K562 (cell line): ENCODE results near the gene SOX6. TPM values are rescaled to one million over a fixed set of nuclear protein-coding genes. Genes with fewer than 3 reads are reported as not detected.

ENCODE experiments used
- ATAC-seq: fragments of 200-7000 bp; cut with Tn5 transposase; 3 replicates; pipeline ENCODE4 v1.9.1; 2020; ENCODE audit warnings: moderate library complexity
- BruUV-seq: library from RNA; stranded (reverse); fragments of 400-500 nt; replicated peaks from 2 replicates; lab custom pipeline; 2021; lab: Mats Ljungman, UMichigan
- CTCF ChIA-PET: fragments of 300-600 bp; formaldehyde crosslinking; extraction: SDS; loops from one replicate; lab custom pipeline; 2021; ENCODE audit warnings: low intra/inter-chr PET ratio; lab: Yijun Ruan, JAX
- POLR2A ChIA-PET: fragments of 300-600, 350-650 bp; sonication (Branson Sonifier 250); formaldehyde crosslinking; extraction: SDS; loops from one replicate; lab custom pipeline; 2021; ENCODE audit warnings: antibody characterized with exemption, inconsistent platforms; lab: Yijun Ruan, JAX
- DNase-seq, 4 experiments: peaks; one replicate each; pipeline versions ENCODE4 v3.0.0 to v3.0.0-alpha.2; 2011 to 2018; ENCODE audit warnings: low spot score in 3 of 4, mixed read lengths in 3 of 4; ENCODE audit errors: extremely low read depth in 1 of 4
- FAIRE-seq: peaks from 2 replicates; lab custom pipeline; 2011; peaks lifted over from hg19 to GRCh38; lab: Jason Lieb, UNC
- H2AFZ ChIP-seq: 2 replicates; pipeline ENCODE4 v1.6.0; 2011; ENCODE audit warnings: low read depth, low read length, control low read depth, inconsistent platforms
- H3K27ac ChIP-seq: fragments of 200-600 bp; 3 replicates; pipeline ENCODE4 v1.8.0; 2011; ENCODE audit warnings: low read depth, mild to moderate bottlenecking, control low read depth, inconsistent platforms, low read length, moderate library complexity, mixed read lengths; ENCODE audit errors: extremely low read depth
- H3K27me3 ChIP-seq, 2 experiments: fragments of 300-600 bp in 1 of 2; 2 replicates in 1 of 2; 3 replicates in 1 of 2; pipeline versions ENCODE4 v1.6.0 to v1.8.0; 2011; ENCODE audit warnings: inconsistent platforms in 2 of 2, low read length in 2 of 2, mild to moderate bottlenecking in 1 of 2, mixed read lengths in 1 of 2, moderate library complexity in 1 of 2; ENCODE audit not compliant: control insufficient read depth in 2 of 2, insufficient read depth in 2 of 2
- H3K36me3 ChIP-seq: fragments of 300-600 bp; 3 replicates; pipeline ENCODE4 v1.8.0; 2011; ENCODE audit warnings: mild to moderate bottlenecking, low read length, inconsistent platforms; ENCODE audit not compliant: control insufficient read depth, insufficient read depth
- H3K4me1 ChIP-seq, 2 experiments: fragments of 200-600 bp in 1 of 2; replicated peaks in 1 of 2; 2 replicates in 1 of 2; 3 replicates in 1 of 2; pipeline versions ENCODE4 v1.5.1 to v1.8.0; 2011; ENCODE audit warnings: inconsistent platforms in 2 of 2, low read length in 2 of 2, mild to moderate bottlenecking in 1 of 2, mixed read lengths in 1 of 2, moderate library complexity in 1 of 2; ENCODE audit not compliant: control insufficient read depth in 2 of 2, insufficient read depth in 2 of 2
- H3K4me2 ChIP-seq: 2 replicates; pipeline ENCODE4 v1.6.1; 2011; ENCODE audit warnings: low read length, control low read depth, inconsistent platforms, mixed read lengths; ENCODE audit not compliant: insufficient read depth
- H3K4me3 ChIP-seq: fragments of 200-600 bp; sonication (generic), shearing (Covaris generic); 2 replicates; pipeline ENCODE4 v1.5.1; 2016; ENCODE audit warnings: control low read depth, inconsistent platforms
- H3K79me2 ChIP-seq: fragments of 200-600 bp; 3 replicates; pipeline ENCODE4 v1.8.0; 2011; ENCODE audit warnings: low read length, inconsistent platforms; ENCODE audit not compliant: control insufficient read depth, insufficient read depth
- H3K9ac ChIP-seq, 2 experiments: 2 replicates each; pipeline versions ENCODE4 v1.6.0 to v1.6.1; 2011; ENCODE audit warnings: low read depth in 2 of 2, low read length in 2 of 2, control low read depth in 1 of 2, inconsistent platforms in 1 of 2, mild to moderate bottlenecking in 1 of 2, mixed read lengths in 1 of 2; ENCODE audit not compliant: insufficient read depth in 1 of 2
- H3K9me1 ChIP-seq: one replicate; pipeline ENCODE4 v1.6.0; 2011; ENCODE audit warnings: inconsistent platforms, mild to moderate bottlenecking, low read length, moderate library complexity; ENCODE audit not compliant: control insufficient read depth, insufficient read depth
- H3K9me3 ChIP-seq: replicated peaks from 2 replicates; pipeline ENCODE4 v1.5.1; 2011; ENCODE audit warnings: low read depth, low read length, inconsistent platforms; ENCODE audit not compliant: control insufficient read depth, insufficient read depth
- H4K20me1 ChIP-seq: replicated peaks from 2 replicates; pipeline ENCODE4 v1.6.1; 2011; ENCODE audit warnings: low read length, inconsistent platforms, mixed read lengths; ENCODE audit not compliant: control insufficient read depth, insufficient read depth
- E2F3 ChIP-seq: fragments of 250-450 bp; sonication (Bioruptor Pico); IDR thresholded peaks from 2 replicates; pipeline ENCODE4 v1.4.0; 2020; ENCODE audit warnings: mild to moderate bottlenecking
- FOXM1 ChIP-seq, 2 experiments: fragments of 450-650 bp in 1 of 2; sonication (generic) in 1 of 2; formaldehyde crosslinking in 1 of 2; IDR thresholded peaks; 2 replicates each; pipeline versions ENCODE4 v1.6.1 to v1.9.0; 2017 to 2022; ENCODE audit warnings: low read depth in 2 of 2, mild to moderate bottlenecking in 2 of 2, missing genetic modification reagents in 1 of 2, moderate library complexity in 1 of 2
- MAZ ChIP-seq, 2 experiments: fragments of 450-650 bp in 1 of 2; sonication (generic) in 1 of 2; formaldehyde crosslinking; IDR thresholded peaks in 1 of 2; conservative IDR thresholded peaks in 1 of 2; 2 replicates each; pipeline versions ENCODE4 v1.4.0 to v1.5.0; 2020; ENCODE audit warnings: mild to moderate bottlenecking in 1 of 2, missing genetic modification reagents in 1 of 2
- MEF2D ChIP-seq: conservative IDR thresholded peaks from 2 replicates; pipeline ENCODE4 v1.6.1; 2016; ENCODE audit warnings: low read depth, missing genetic modification characterization, missing compliant biosample characterization
- NR3C1 ChIP-seq: sonication (generic); formaldehyde crosslinking; IDR thresholded peaks from 2 replicates; pipeline ENCODE4 v1.8.1; 2022; ENCODE audit warnings: missing genetic modification reagents
- RAD51 ChIP-seq: fragments of 450-650 bp; IDR thresholded peaks from 2 replicates; pipeline ENCODE4 v1.7.1; 2016; ENCODE audit warnings: low read depth, mild to moderate bottlenecking, borderline replicate concordance
- RBM34 ChIP-seq: fragments of 200-400 bp; formaldehyde crosslinking; IDR thresholded peaks from 2 replicates; pipeline ENCODE4 v1.6.1; 2018; ENCODE audit warnings: low read length, borderline replicate concordance; ENCODE audit not compliant: insufficient read depth
- TCFL5 ChIP-seq: fragments of 250-450 bp; sonication (Bioruptor Pico); conservative IDR thresholded peaks from 2 replicates; pipeline ENCODE4 v1.6.1; 2021; ENCODE audit warnings: mild to moderate bottlenecking, moderate library complexity, matching md5 sums
- TEAD2 ChIP-seq: fragments of 450-650 bp; IDR thresholded peaks from 2 replicates; pipeline ENCODE4 v1.6.1; 2016; ENCODE audit warnings: missing genetic modification characterization, control low read depth, missing compliant biosample characterization
- ZNF695 ChIP-seq: fragments of 450-650 bp; formaldehyde crosslinking; IDR thresholded peaks from 2 replicates; pipeline ENCODE4 v1.4.0; 2020; ENCODE audit warnings: mild to moderate bottlenecking, moderate library complexity
- WGBS: fragments of 100-300 bp; shearing (Covaris generic); methylation state at CpG from one replicate; pipeline ENCODE4 v1.1.6; 2016; ENCODE audit warnings: low coverage, mixed read lengths; ENCODE audit not compliant: insufficient coverage; ENCODE audit errors: missing lambda C conversion rate; 5-methylcytosine and 5-hydroxymethylcytosine counted together
- in situ Hi-C: fragments of 300-500 bp; cut with MboI; formaldehyde crosslinking; loops from 4 replicates; pipeline ENCODE4 v1.15.0; 2018; ENCODE audit warnings: inconsistent platforms, mixed read lengths
- intact Hi-C: fragments of 100-400 bp; cut with micrococcal nuclease; formaldehyde crosslinking; loops from 2 replicates; pipeline ENCODE4 v1.14.2; 2022
- polyA plus RNA-seq, 8 experiments: library from polyadenylated mRNA; depleted of rRNA in 4 of 8; stranded (reverse) in 5 of 8; unstranded in 3 of 8; fragments of >200 nt; fragmentation: Nextera tagmentation in 2 of 8; fragmentation: Illumina TruSeq in 1 of 8; extraction: Ambion mirVana in 2 of 8; extraction: Trizol in 1 of 8; gene quantifications; 2 replicates each; pipeline versions ENCODE4 v1.2.1 to v1.2.3, GENCODE V29; 2011 to 2014; ENCODE audit warnings: inconsistent platforms in 1 of 8, missing spikeins in 1 of 8
- total RNA-seq, 7 experiments: library from RNA; depleted of rRNA in 6 of 7; stranded (reverse); fragments of >200 nt in 6 of 7; fragmentation: Illumina TruSeq in 2 of 7; extraction: Trizol in 2 of 7; gene quantifications; 2 replicates each; pipeline versions ENCODE4 v1.2.1 to v1.2.3, GENCODE V29; 2011 to 2021; ENCODE audit warnings: low replicate concordance in 1 of 7
- TF ChIP-seq, protein P1 (sequence below): fragments of 250-450 bp; sonication (Bioruptor Pico); IDR thresholded peaks from 2 replicates; pipeline ENCODE4 v1.5.0; 2020; ENCODE audit warnings: mild to moderate bottlenecking, borderline replicate concordance
- TF ChIP-seq, protein P2 (sequence below): IDR thresholded peaks from 2 replicates; pipeline ENCODE4 v1.6.1; 2011; ENCODE audit warnings: borderline replicate concordance, low read depth, mild to moderate bottlenecking, moderate library complexity, low read length; ENCODE audit not compliant: insufficient read depth, poor library complexity, severe bottlenecking
- TF ChIP-seq, protein P3 (sequence below): sonication (generic); formaldehyde crosslinking; IDR thresholded peaks from 2 replicates; pipeline ENCODE4 v1.8.1; 2023; ENCODE audit warnings: mild to moderate bottlenecking, missing genetic modification reagents
- TF ChIP-seq, protein P4 (sequence below): sonication (generic); formaldehyde crosslinking; IDR thresholded peaks from 2 replicates; pipeline ENCODE4 v1.8.0; 2022; ENCODE audit warnings: mild to moderate bottlenecking, low read depth, missing genetic modification reagents

The SOX6 gene
- total and polyA plus RNA-seq, 9 of the 15 experiments (the other 6 are each of a cell fraction or from before 2014, with no cell fraction given), result 0.89 to 8.7 (median 5.7) TPM

GRCh38 chr11:15989685-15990084, 366.7 kb downstream of the SOX6 start:
- ChIA-PET POLR2A (no interaction called here), CTCF (no interaction called here)
- BruUV-seq, result no TSS peak
- DNase-seq (no peak), ATAC-seq (no peak), FAIRE-seq (no peak)
- Histone ChIP-seq H2AFZ (no peak overlapping the region), H3K4me1 (no peaks in the 10 kb centered on the region), H3K79me2 (no peaks in the 10 kb centered on the region), H4K20me1 (no peaks in the 10 kb centered on the region), H3K4me2 (no peak overlapping the region), H3K9me3 (no peaks in the 10 kb centered on the region), H3K27me3 (no peaks in the 10 kb centered on the region), H3K27ac (no peak overlapping the region), H3K4me3 (no peak overlapping the region), H3K9ac (no peak overlapping the region), H3K36me3 (no peaks in the 10 kb centered on the region), H3K9me1 (no peaks in the 10 kb centered on the region)
- intact Hi-C loops, result loop anchor here (5.0 kb wide), 1 partner anchor 47 kb away; no protein-coding TSS in a partner anchor
- in situ Hi-C loops, result no loop called here
- WGBS, result 38% methylated on average over 1 of the region's 1 CpG
- TF ChIP-seq NR3C1 (CRISPR knock-in tag), result no peak
- no peak for TF ChIP-seq RAD51
- TF ChIP-seq, protein P1, sequence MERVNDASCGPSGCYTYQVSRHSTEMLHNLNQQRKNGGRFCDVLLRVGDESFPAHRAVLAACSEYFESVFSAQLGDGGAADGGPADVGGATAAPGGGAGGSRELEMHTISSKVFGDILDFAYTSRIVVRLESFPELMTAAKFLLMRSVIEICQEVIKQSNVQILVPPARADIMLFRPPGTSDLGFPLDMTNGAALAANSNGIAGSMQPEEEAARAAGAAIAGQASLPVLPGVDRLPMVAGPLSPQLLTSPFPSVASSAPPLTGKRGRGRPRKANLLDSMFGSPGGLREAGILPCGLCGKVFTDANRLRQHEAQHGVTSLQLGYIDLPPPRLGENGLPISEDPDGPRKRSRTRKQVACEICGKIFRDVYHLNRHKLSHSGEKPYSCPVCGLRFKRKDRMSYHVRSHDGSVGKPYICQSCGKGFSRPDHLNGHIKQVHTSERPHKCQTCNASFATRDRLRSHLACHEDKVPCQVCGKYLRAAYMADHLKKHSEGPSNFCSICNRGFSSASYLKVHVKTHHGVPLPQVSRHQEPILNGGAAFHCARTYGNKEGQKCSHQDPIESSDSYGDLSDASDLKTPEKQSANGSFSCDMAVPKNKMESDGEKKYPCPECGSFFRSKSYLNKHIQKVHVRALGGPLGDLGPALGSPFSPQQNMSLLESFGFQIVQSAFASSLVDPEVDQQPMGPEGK, result no peak
- TF ChIP-seq TEAD2 (tag), result no peak
- TF ChIP-seq, protein P2, sequence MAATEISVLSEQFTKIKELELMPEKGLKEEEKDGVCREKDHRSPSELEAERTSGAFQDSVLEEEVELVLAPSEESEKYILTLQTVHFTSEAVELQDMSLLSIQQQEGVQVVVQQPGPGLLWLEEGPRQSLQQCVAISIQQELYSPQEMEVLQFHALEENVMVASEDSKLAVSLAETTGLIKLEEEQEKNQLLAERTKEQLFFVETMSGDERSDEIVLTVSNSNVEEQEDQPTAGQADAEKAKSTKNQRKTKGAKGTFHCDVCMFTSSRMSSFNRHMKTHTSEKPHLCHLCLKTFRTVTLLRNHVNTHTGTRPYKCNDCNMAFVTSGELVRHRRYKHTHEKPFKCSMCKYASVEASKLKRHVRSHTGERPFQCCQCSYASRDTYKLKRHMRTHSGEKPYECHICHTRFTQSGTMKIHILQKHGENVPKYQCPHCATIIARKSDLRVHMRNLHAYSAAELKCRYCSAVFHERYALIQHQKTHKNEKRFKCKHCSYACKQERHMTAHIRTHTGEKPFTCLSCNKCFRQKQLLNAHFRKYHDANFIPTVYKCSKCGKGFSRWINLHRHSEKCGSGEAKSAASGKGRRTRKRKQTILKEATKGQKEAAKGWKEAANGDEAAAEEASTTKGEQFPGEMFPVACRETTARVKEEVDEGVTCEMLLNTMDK, result no peak
- TF ChIP-seq RBM34, result no peak
- no peak for TF ChIP-seq MEF2D (tag)
- no peak for TF ChIP-seq TCFL5 (CRISPR knock-in tag)
- no peak for TF ChIP-seq FOXM1 (IDR thresholded peaks at IDR 0.05; ENCODE audit: low read depth)
- no peak for TF ChIP-seq FOXM1 (CRISPR knock-in tag; IDR thresholded peaks at IDR 0.05; ENCODE audit: low read depth)
- TF ChIP-seq, protein P3, sequence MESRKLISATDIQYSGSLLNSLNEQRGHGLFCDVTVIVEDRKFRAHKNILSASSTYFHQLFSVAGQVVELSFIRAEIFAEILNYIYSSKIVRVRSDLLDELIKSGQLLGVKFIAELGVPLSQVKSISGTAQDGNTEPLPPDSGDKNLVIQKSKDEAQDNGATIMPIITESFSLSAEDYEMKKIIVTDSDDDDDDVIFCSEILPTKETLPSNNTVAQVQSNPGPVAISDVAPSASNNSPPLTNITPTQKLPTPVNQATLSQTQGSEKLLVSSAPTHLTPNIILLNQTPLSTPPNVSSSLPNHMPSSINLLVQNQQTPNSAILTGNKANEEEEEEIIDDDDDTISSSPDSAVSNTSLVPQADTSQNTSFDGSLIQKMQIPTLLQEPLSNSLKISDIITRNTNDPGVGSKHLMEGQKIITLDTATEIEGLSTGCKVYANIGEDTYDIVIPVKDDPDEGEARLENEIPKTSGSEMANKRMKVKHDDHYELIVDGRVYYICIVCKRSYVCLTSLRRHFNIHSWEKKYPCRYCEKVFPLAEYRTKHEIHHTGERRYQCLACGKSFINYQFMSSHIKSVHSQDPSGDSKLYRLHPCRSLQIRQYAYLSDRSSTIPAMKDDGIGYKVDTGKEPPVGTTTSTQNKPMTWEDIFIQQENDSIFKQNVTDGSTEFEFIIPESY (CRISPR knock-in tag), result no peak
- no peak for TF ChIP-seq MAZ (CRISPR knock-in tag; conservative IDR thresholded peaks at IDR 0.05 in 1 of 2, IDR thresholded peaks at IDR 0.05 in 1 of 2)
- TF ChIP-seq ZNF695 (CRISPR knock-in tag), result no peak
- TF ChIP-seq E2F3 (CRISPR knock-in tag), result no peak
- TF ChIP-seq, protein P4, sequence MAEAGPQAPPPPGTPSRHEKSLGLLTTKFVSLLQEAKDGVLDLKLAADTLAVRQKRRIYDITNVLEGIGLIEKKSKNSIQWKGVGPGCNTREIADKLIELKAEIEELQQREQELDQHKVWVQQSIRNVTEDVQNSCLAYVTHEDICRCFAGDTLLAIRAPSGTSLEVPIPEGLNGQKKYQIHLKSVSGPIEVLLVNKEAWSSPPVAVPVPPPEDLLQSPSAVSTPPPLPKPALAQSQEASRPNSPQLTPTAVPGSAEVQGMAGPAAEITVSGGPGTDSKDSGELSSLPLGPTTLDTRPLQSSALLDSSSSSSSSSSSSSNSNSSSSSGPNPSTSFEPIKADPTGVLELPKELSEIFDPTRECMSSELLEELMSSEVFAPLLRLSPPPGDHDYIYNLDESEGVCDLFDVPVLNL (CRISPR knock-in tag), result no peak
